GM12878 (cell line): Measurements from ENCODE around the gene CEBPB. TPM values are rescaled to one million over a fixed set of nuclear protein-coding genes. Genes with fewer than 3 reads are reported as not detected.

ENCODE experiments used
- ATAC-seq: fragments of 200-7000 bp; cut with Tn5 transposase; 3 replicates; pipeline ENCODE4 v1.9.1; 2020; ENCODE audit warnings: mild to moderate bottlenecking, moderate library complexity
- BruUV-seq: library from RNA; stranded (reverse); fragments of 400-500 nt; replicated peaks from 2 replicates; lab custom pipeline; 2021; lab: Mats Ljungman, UMichigan
- CTCF ChIA-PET: fragments of 300-600 bp; sonication (Branson Sonifier 250); formaldehyde crosslinking; extraction: SDS; loops from one replicate; lab custom pipeline; 2021; ENCODE audit warnings: inconsistent platforms; lab: Yijun Ruan, JAX
- POLR2A ChIA-PET: fragments of 350-600 bp; formaldehyde crosslinking; extraction: SDS; loops from one replicate; lab custom pipeline; 2021; ENCODE audit warnings: inconsistent platforms; lab: Charles Lee
- RAD21 ChIA-PET: fragments of 300-600 bp; sonication (Branson Sonifier 250); formaldehyde crosslinking; loops from one replicate; lab custom pipeline; 2023; ENCODE audit warnings: antibody characterized with exemption; ENCODE audit not compliant: unreplicated experiment; lab: Charles Lee
- SMC1A ChIA-PET: fragments of 300-600 bp; sonication (Branson Sonifier 250); formaldehyde crosslinking; loops from one replicate; lab custom pipeline; 2023; ENCODE audit not compliant: unreplicated experiment, uncharacterized antibody; lab: Charles Lee
- DNase-seq: peaks from one replicate; pipeline ENCODE4 v3.0.0-alpha.2; 2011; ENCODE audit warnings: low read depth, low spot score
- FAIRE-seq: peaks from 3 replicates; lab custom pipeline; 2011; peaks lifted over from hg19 to GRCh38; lab: Jason Lieb, UNC
- H2AFZ ChIP-seq: 2 replicates; pipeline ENCODE4 v1.6.0; 2011; ENCODE audit warnings: low read depth, low read length, control low read depth; ENCODE audit not compliant: control insufficient read depth
- H3K27ac ChIP-seq: 2 replicates; pipeline ENCODE4 v1.5.1; 2011; ENCODE audit warnings: control low read depth; ENCODE audit not compliant: control insufficient read depth, insufficient read depth
- H3K27me3 ChIP-seq, 2 experiments: replicated peaks in 1 of 2; 2 replicates each; pipeline versions ENCODE4 v1.6.0 to v1.6.1; 2011; ENCODE audit warnings: low read length in 1 of 2; ENCODE audit not compliant: control insufficient read depth in 2 of 2, insufficient read depth in 2 of 2
- H3K36me3 ChIP-seq, 2 experiments: 2 replicates each; pipeline ENCODE4 v1.5.1; 2011; ENCODE audit warnings: low read length in 1 of 2; ENCODE audit not compliant: control insufficient read depth in 2 of 2, insufficient read depth in 2 of 2
- H3K4me1 ChIP-seq: 2 replicates; pipeline ENCODE4 v1.6.1; 2011; ENCODE audit warnings: mild to moderate bottlenecking, low read length, moderate library complexity, mixed read lengths; ENCODE audit not compliant: control insufficient read depth, insufficient read depth
- H3K4me2 ChIP-seq: 2 replicates; pipeline ENCODE4 v1.6.0; 2011; ENCODE audit warnings: control low read depth; ENCODE audit not compliant: control insufficient read depth, insufficient read depth
- H3K4me3 ChIP-seq: fragments of 200-600 bp; sonication (generic); 2 replicates; pipeline ENCODE4 v1.5.1; 2016
- H3K79me2 ChIP-seq: 2 replicates; pipeline ENCODE4 v1.6.0; 2011; ENCODE audit warnings: low read length; ENCODE audit not compliant: control insufficient read depth, insufficient read depth
- H3K9ac ChIP-seq: 2 replicates; pipeline ENCODE4 v1.8.0; 2011; ENCODE audit warnings: low read length, control low read depth, mixed read lengths; ENCODE audit not compliant: control insufficient read depth, insufficient read depth
- H3K9me3 ChIP-seq: replicated peaks from 3 replicates; pipeline ENCODE4 v1.5.1; 2011; ENCODE audit warnings: mild to moderate bottlenecking, low read length; ENCODE audit not compliant: control insufficient read depth, insufficient read depth
- H4K20me1 ChIP-seq: 2 replicates; pipeline ENCODE4 v1.6.0; 2011; ENCODE audit not compliant: control insufficient read depth, insufficient read depth
- EZH2 ChIP-seq: IDR thresholded peaks from 2 replicates; pipeline ENCODE4 v1.6.1; 2012; ENCODE audit warnings: low read depth, mild to moderate bottlenecking, control low read depth, inconsistent platforms, low read length, borderline replicate concordance; ENCODE audit not compliant: control insufficient read depth
- GATAD2B ChIP-seq: fragments of 450-650 bp; conservative IDR thresholded peaks from 2 replicates; pipeline ENCODE4 v1.6.1; 2017; ENCODE audit warnings: low read depth, mild to moderate bottlenecking, moderate library complexity
- IRF5 ChIP-seq: fragments of 450-650 bp; IDR thresholded peaks from 2 replicates; pipeline ENCODE4 v1.6.1; 2017; ENCODE audit warnings: borderline replicate concordance
- JUND ChIP-seq: IDR thresholded peaks from 2 replicates; pipeline ENCODE4 v1.6.1; 2012; ENCODE audit warnings: low read depth, mild to moderate bottlenecking, low read length, improper control_type of control experiment, moderate library complexity
- MEF2B ChIP-seq: fragments of 450-650 bp; IDR thresholded peaks from 2 replicates; pipeline ENCODE4 v1.6.1; 2018; ENCODE audit warnings: mild to moderate bottlenecking, moderate library complexity; ENCODE audit not compliant: partially characterized antibody, poor library complexity, severe bottlenecking
- POLR2AphosphoS5 ChIP-seq: IDR thresholded peaks from 2 replicates; pipeline ENCODE4 v1.6.1; 2011; ENCODE audit warnings: mild to moderate bottlenecking, low read length, inconsistent platforms
- SPI1 ChIP-seq: IDR thresholded peaks from 2 replicates; pipeline ENCODE4 v1.6.1; 2011; ENCODE audit warnings: low read depth, mild to moderate bottlenecking, low read length, moderate library complexity, borderline replicate concordance; ENCODE audit not compliant: insufficient read depth
- SUPT20H ChIP-seq: IDR thresholded peaks from 2 replicates; pipeline ENCODE4 v1.6.1; 2011; ENCODE audit warnings: low read depth, mild to moderate bottlenecking, low read length, moderate library complexity, borderline replicate concordance; ENCODE audit not compliant: control insufficient read depth
- TBL1XR1 ChIP-seq: IDR thresholded peaks from 2 replicates; pipeline ENCODE4 v1.6.1; 2012; ENCODE audit warnings: low read depth, low read length, improper control_type of control experiment
- ZNF622 ChIP-seq: fragments of 450-650 bp; IDR thresholded peaks from 2 replicates; pipeline ENCODE4 v1.6.1; 2017; ENCODE audit warnings: mild to moderate bottlenecking, inconsistent platforms
- WGBS: methylation state at CpG from one replicate; pipeline ENCODE4 v1.1.6; 2016; ENCODE audit warnings: low lambda C conversion rate; ENCODE audit not compliant: insufficient replicate concordance, insufficient coverage; ENCODE audit errors: missing lambda C conversion rate; 5-methylcytosine and 5-hydroxymethylcytosine counted together
- in situ Hi-C: fragments of 300-500 bp; cut with MboI; formaldehyde crosslinking; loops from 9 replicates; pipeline ENCODE4 v1.14.3; 2018; ENCODE audit warnings: mixed read lengths
- intact Hi-C: fragments of 100-400 bp; cut with micrococcal nuclease; formaldehyde crosslinking; loops from one replicate; pipeline ENCODE4 v1.14.2; 2022; ENCODE audit not compliant: unreplicated experiment
- polyA plus RNA-seq, 11 experiments: library from polyadenylated mRNA; depleted of rRNA in 4 of 11; unstranded in 6 of 11; stranded (reverse) in 5 of 11; fragments of >200 nt; fragmentation: Nextera tagmentation in 4 of 11; fragmentation: Illumina TruSeq in 1 of 11; extraction: Ambion mirVana in 4 of 11; extraction: Trizol in 1 of 11; gene quantifications; 1 replicate in 1 of 11; 2 replicates in 10 of 11; pipeline versions ENCODE4 v1.2.1 to v1.2.3, GENCODE V29; 2011 to 2016; ENCODE audit warnings: inconsistent platforms in 2 of 11, missing spikeins in 2 of 11, low read depth in 1 of 11
- total RNA-seq, 4 experiments: library from RNA; depleted of rRNA in 3 of 4; stranded (reverse); fragments of >200 nt in 3 of 4; fragmentation: Illumina TruSeq in 1 of 4; extraction: Trizol in 1 of 4; gene quantifications; 2 replicates each; pipeline versions ENCODE4 v1.2.1 to v1.2.3, GENCODE V29; 2013 to 2021

The CEBPB gene
- total and polyA plus RNA-seq, 10 of the 15 experiments (the other 5 are each of a cell fraction or from before 2014, with no cell fraction given) = 0.18 to 8.8 (median 1.6) TPM

GRCh38 chr20:50242178-50242514 lies 51.5 kb downstream of the CEBPB start:
- ATAC-seq (no peak), DNase-seq (no peak), FAIRE-seq (no peak)
- Histone ChIP-seq H3K4me3 (no peak overlapping the region), H3K27ac (no peak overlapping the region), H3K4me1 (no peaks in the 10 kb centered on the region), H3K36me3 (no peaks in the 10 kb centered on the region), H3K9ac (no peak overlapping the region), H2AFZ (no peak overlapping the region), H4K20me1 (no peaks in the 10 kb centered on the region), H3K27me3 (no peaks in the 10 kb centered on the region; a peak in 1 of 4 replicates), H3K4me2 (no peak overlapping the region), H3K9me3 (no peaks in the 10 kb centered on the region), H3K79me2 (no peaks in the 10 kb centered on the region)
- ChIA-PET SMC1A (no interaction called here), CTCF (no interaction called here), POLR2A (no interaction called here), RAD21 (no interaction called here)
- in situ Hi-C loops = no loop called here
- no peak for TF ChIP-seq IRF5
- no peak for TF ChIP-seq JUND
- TF ChIP-seq SPI1 = no peak
- TF ChIP-seq ZNF622 = no peak
- no peak for TF ChIP-seq SUPT20H
- no peak for TF ChIP-seq MEF2B
- no peak for TF ChIP-seq GATAD2B
- no peak for TF ChIP-seq TBL1XR1
- TF ChIP-seq POLR2AphosphoS5 = no peak
- no peak for TF ChIP-seq EZH2
- intact Hi-C loops = no loop called here
- no TSS peak for BruUV-seq
- 43% methylated on average over 6 of the region's 6 CpGs for WGBS

Other genes starting within 250 kb of the CEBPB start
- gene SNAI1, start 207.8 kb upstream of the CEBPB start, total RNA-seq (2014; rRNA removed) = 0.05 and 0.17 TPM in 2 replicates
- gene SNAI1, start 207.8 kb upstream of the CEBPB start, total RNA-seq (2014; rRNA removed; fragmentation: Illumina TruSeq; extraction: Trizol) = 0.09 and 0.13 TPM in 2 replicates
- 0.33 and 0.43 TPM in 2 replicates for gene SNAI1, start 207.8 kb upstream of the CEBPB start, total RNA-seq (2021)
- gene SNAI1, start 207.8 kb upstream of the CEBPB start, polyA plus RNA-seq (2011; rRNA removed) = 0.11 TPM in 1 of 2 replicates, not detected in the other
- gene SNAI1, start 207.8 kb upstream of the CEBPB start, polyA plus RNA-seq (2014; fragmentation: Illumina TruSeq; extraction: Trizol) = 0.22 TPM in 1 of 2 replicates, not detected in the other
- gene SNAI1, start 207.8 kb upstream of the CEBPB start, polyA plus RNA-seq (2014; fragmentation: Nextera tagmentation; extraction: Ambion mirVana) = not detected
- 0.13 and 0.27 TPM in 2 replicates for gene SNAI1, start 207.8 kb upstream of the CEBPB start, polyA plus RNA-seq (2014; rRNA removed)
- under 1 TPM; 0.78 to 0.79 TPM for gene SNAI1, start 207.8 kb upstream of the CEBPB start, polyA plus RNA-seq (2016; fragmentation: Nextera tagmentation; extraction: Ambion mirVana)
- 51.8 and 57.8 TPM in 2 replicates for gene UBE2V1, start 77.7 kb upstream of the CEBPB start, total RNA-seq (2014; rRNA removed)
- 87.4 and 90.5 TPM in 2 replicates for gene UBE2V1, start 77.7 kb upstream of the CEBPB start, total RNA-seq (2014; rRNA removed; fragmentation: Illumina TruSeq; extraction: Trizol)
- 102 and 104 TPM in 2 replicates for gene UBE2V1, start 77.7 kb upstream of the CEBPB start, total RNA-seq (2021)
- 110 and 131 TPM in 2 replicates for gene UBE2V1, start 77.7 kb upstream of the CEBPB start, polyA plus RNA-seq (2011; rRNA removed)
- gene UBE2V1, start 77.7 kb upstream of the CEBPB start, polyA plus RNA-seq (2014; fragmentation: Illumina TruSeq; extraction: Trizol) = 219 and 257 TPM in 2 replicates
- 100 to 1,000 TPM; 151 to 215 TPM for gene UBE2V1, start 77.7 kb upstream of the CEBPB start, polyA plus RNA-seq (2014; fragmentation: Nextera tagmentation; extraction: Ambion mirVana)
- 109 and 131 TPM in 2 replicates for gene UBE2V1, start 77.7 kb upstream of the CEBPB start, polyA plus RNA-seq (2014; rRNA removed)
- gene UBE2V1, start 77.7 kb upstream of the CEBPB start, polyA plus RNA-seq (2016; fragmentation: Nextera tagmentation; extraction: Ambion mirVana) = 100 to 1,000 TPM; 181 to 188 TPM
- gene PEDS1, start 37.1 kb upstream of the CEBPB start, total RNA-seq (2014; rRNA removed) = 24.2 and 24.5 TPM in 2 replicates
- 12.1 and 12.2 TPM in 2 replicates for gene PEDS1, start 37.1 kb upstream of the CEBPB start, total RNA-seq (2014; rRNA removed; fragmentation: Illumina TruSeq; extraction: Trizol)
- 15.1 and 15.4 TPM in 2 replicates for gene PEDS1, start 37.1 kb upstream of the CEBPB start, total RNA-seq (2021)
- 5.2 and 15.9 TPM in 2 replicates for gene PEDS1, start 37.1 kb upstream of the CEBPB start, polyA plus RNA-seq (2011; rRNA removed)
- gene PEDS1, start 37.1 kb upstream of the CEBPB start, polyA plus RNA-seq (2014; fragmentation: Illumina TruSeq; extraction: Trizol) = 9.9 and 17.8 TPM in 2 replicates
- 1 to 10 TPM; 1.7 to 4.3 TPM for gene PEDS1, start 37.1 kb upstream of the CEBPB start, polyA plus RNA-seq (2014; fragmentation: Nextera tagmentation; extraction: Ambion mirVana)
- gene PEDS1, start 37.1 kb upstream of the CEBPB start, polyA plus RNA-seq (2014; rRNA removed) = 25.6 and 26.1 TPM in 2 replicates
- gene PEDS1, start 37.1 kb upstream of the CEBPB start, polyA plus RNA-seq (2016; fragmentation: Nextera tagmentation; extraction: Ambion mirVana) = 10 to 100 TPM; 19.7 to 20.9 TPM